Smooth muscle cell (in vitro differentiated cells): ENCODE data around the gene MAJIN. TPM values are rescaled to one million over a fixed set of nuclear protein-coding genes. Genes with fewer than 3 reads are reported as not detected.
A peak's percentile ranks its signal among the peaks of the same experiment; 100 is the strongest.

Experiments used
- DNase-seq: peaks from one replicate; lab custom pipeline; 2025; ENCODE audit not compliant: unreplicated experiment; lab: John Stamatoyannopoulos, UW
- H2AFZ ChIP-seq: fragments of 200-600 bp; sonication (generic); 2 replicates; pipeline ENCODE4 v1.6.0; 2016; ENCODE audit warnings: antibody characterized with exemption, low read depth, mild to moderate bottlenecking
- H3F3A ChIP-seq: fragments of 200-600 bp; sonication (generic); 2 replicates; pipeline ENCODE4 v1.6.0; 2017; ENCODE audit warnings: antibody characterized with exemption, low read depth
- H3K27ac ChIP-seq: fragments of 200-600 bp; sonication (generic); 2 replicates; pipeline ENCODE4 v1.5.1; 2016; ENCODE audit warnings: low read depth, mild to moderate bottlenecking
- H3K27me3 ChIP-seq: fragments of 200-600 bp; sonication (generic); 2 replicates; pipeline ENCODE4 v1.6.1; 2016; ENCODE audit warnings: low read depth, mild to moderate bottlenecking
- H3K36me3 ChIP-seq: fragments of 200-600 bp; sonication (generic); 2 replicates; pipeline ENCODE4 v1.5.1; 2016; ENCODE audit warnings: low read depth
- H3K4me1 ChIP-seq: fragments of 200-600 bp; sonication (generic); 2 replicates; pipeline ENCODE4 v1.5.1; 2016; ENCODE audit warnings: low read depth
- H3K4me2 ChIP-seq: fragments of 200-600 bp; sonication (generic); 2 replicates; pipeline ENCODE4 v1.6.0; 2016; ENCODE audit warnings: mild to moderate bottlenecking
- H3K4me3 ChIP-seq: fragments of 200-600 bp; sonication (generic); 2 replicates; pipeline ENCODE4 v1.5.1; 2016; ENCODE audit warnings: mild to moderate bottlenecking
- H3K79me2 ChIP-seq: fragments of 200-600 bp; sonication (generic); 2 replicates; pipeline ENCODE4 v1.6.0; 2016; ENCODE audit warnings: low read depth, mild to moderate bottlenecking
- H3K9ac ChIP-seq: fragments of 200-600 bp; sonication (generic); 2 replicates; pipeline ENCODE4 v1.6.0; 2016; ENCODE audit warnings: low read depth
- H3K9me3 ChIP-seq: fragments of 200-600 bp; sonication (generic); replicated peaks from 2 replicates; pipeline ENCODE4 v1.5.1; 2016; ENCODE audit warnings: low read depth
- H4K20me1 ChIP-seq: fragments of 200-600 bp; sonication (generic); 2 replicates; pipeline ENCODE4 v1.6.0; 2016; ENCODE audit warnings: low read depth
- WGBS: methylation state at CpG from one replicate; pipeline ENCODE4 v1.1.7; 2016; ENCODE audit warnings: low lambda C conversion rate; 5-methylcytosine and 5-hydroxymethylcytosine counted together
- polyA plus RNA-seq: library from polyadenylated mRNA; unstranded; fragments of >200 nt; fragmentation: Nextera tagmentation; extraction: Ambion mirVana; gene quantifications from 2 replicates; pipeline ENCODE4 v1.2.1, GENCODE V29; 2016
- total RNA-seq: library from RNA; depleted of rRNA; stranded (reverse); fragments of >200 nt; gene quantifications from 2 replicates; pipeline ENCODE4 v1.2.3, GENCODE V29; 2014
- TF ChIP-seq, protein P1 (sequence below): fragments of 200-600 bp; sonication (generic); IDR thresholded peaks from 2 replicates; pipeline ENCODE4 v1.5.1; 2017; ENCODE audit warnings: borderline replicate concordance, mild to moderate bottlenecking, antibody characterized with exemption; ENCODE audit not compliant: insufficient read depth, poor library complexity, severe bottlenecking

MAJIN gene
- total and polyA plus RNA-seq, 2 experiments from 2014 or later = not detected

DNA sequence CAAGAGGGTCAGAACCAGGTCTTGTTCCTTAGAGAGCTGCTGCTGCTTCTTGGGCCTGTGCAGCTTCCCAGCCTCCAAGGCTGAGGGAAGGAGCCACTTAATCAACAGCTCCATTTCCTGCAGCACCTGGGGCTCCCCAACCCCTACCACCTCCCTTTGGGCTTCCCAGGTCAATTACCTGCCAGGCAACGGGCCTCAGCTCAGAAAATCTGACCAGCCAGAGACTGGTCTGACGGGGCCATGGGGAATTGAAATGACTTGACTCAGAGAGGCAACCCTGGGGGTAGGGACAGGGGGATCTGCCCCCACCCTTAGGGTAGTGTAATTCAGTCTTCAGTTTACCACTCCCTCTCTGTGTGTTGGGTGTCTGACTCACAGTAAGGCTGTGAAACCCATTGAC is 4.7 kb upstream of the MAJIN start:
- Histone ChIP-seq H3K9ac (no peak overlapping the region), H3K4me1 (no peaks in the 10 kb centered on the region), H3K4me2 (no peak overlapping the region), H3K9me3 (no peaks in the 10 kb centered on the region), H3K27ac (no peak overlapping the region), H4K20me1 (no peaks in the 10 kb centered on the region), H3K36me3 (no peaks in the 10 kb centered on the region), H3K79me2 (no peaks in the 10 kb centered on the region), H3F3A (no peaks in the 10 kb centered on the region), H3K4me3 (no peak overlapping the region), H2AFZ (no peak overlapping the region), H3K27me3 (no peaks in the 10 kb centered on the region)
- TF ChIP-seq, protein P1, sequence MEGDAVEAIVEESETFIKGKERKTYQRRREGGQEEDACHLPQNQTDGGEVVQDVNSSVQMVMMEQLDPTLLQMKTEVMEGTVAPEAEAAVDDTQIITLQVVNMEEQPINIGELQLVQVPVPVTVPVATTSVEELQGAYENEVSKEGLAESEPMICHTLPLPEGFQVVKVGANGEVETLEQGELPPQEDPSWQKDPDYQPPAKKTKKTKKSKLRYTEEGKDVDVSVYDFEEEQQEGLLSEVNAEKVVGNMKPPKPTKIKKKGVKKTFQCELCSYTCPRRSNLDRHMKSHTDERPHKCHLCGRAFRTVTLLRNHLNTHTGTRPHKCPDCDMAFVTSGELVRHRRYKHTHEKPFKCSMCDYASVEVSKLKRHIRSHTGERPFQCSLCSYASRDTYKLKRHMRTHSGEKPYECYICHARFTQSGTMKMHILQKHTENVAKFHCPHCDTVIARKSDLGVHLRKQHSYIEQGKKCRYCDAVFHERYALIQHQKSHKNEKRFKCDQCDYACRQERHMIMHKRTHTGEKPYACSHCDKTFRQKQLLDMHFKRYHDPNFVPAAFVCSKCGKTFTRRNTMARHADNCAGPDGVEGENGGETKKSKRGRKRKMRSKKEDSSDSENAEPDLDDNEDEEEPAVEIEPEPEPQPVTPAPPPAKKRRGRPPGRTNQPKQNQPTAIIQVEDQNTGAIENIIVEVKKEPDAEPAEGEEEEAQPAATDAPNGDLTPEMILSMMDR = no peak
- whole genome bisulfite sequencing = 71% methylated on average over 2 of the region's 2 CpGs
- DNase-seq = no peak

DNA sequence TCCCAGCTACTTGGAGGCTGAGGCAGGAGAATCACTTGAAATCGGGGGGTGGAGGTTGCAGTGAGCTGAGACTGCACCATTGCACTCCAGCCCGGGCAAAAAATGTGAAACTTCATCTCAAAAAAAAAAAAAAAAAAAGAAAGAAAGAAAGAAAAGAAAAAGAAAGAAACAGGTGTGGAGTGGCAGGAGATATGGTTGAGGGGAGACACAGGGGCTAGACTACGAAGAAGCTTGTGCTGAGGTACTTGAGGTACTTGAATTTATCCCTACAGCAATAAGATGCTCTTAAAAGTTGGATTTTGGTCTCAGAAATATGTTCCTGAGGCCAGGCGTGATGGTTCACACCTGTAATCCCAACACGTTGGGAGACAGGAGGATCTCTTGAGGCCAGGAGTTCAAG is 2.2 kb upstream of the MAJIN start:
- no peaks in the 10 kb centered on the region for H4K20me1 ChIP-seq
- no peak overlapping the region for H3K27ac ChIP-seq
- no peak overlapping the region for H3K4me3 ChIP-seq
- no peak for DNase-seq
- H3K4me2 ChIP-seq = no peak overlapping the region
- H3K79me2 ChIP-seq = no peaks in the 10 kb centered on the region
- H3K36me3 ChIP-seq = no peaks in the 10 kb centered on the region
- no peaks in the 10 kb centered on the region for H3K27me3 ChIP-seq
- TF ChIP-seq, protein P1 = no peak
- H2AFZ ChIP-seq = no peak overlapping the region
- H3K9ac ChIP-seq = no peak overlapping the region
- H3F3A ChIP-seq = peaks cover 3% of the 10 kb centered on the region
- WGBS = 76% methylated on average over 5 of the region's 5 CpGs
- H3K4me1 ChIP-seq = no peaks in the 10 kb centered on the region
- no peaks in the 10 kb centered on the region for H3K9me3 ChIP-seq

DNA sequence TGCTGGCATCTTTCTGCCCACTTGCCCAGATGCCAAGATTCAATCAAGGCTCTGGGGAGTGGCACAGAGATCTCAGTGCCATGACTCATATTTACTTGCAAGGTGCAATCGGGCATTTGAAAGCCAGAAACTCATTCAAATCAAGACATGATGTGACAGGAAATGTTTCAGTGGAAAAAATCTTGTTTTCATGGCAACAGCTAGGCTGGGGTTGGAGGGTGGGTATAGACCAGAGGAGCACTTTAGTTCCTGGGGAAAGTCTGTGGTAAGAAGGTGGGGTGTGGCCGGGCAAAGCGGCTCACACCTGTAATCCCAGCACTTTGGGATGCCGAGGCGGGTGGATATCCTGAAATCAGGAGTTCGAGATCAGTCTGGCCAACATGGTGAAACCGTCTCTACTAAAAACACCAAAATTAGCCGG is 1.2 kb downstream of the MAJIN start:
- Histone ChIP-seq H3F3A (peaks cover 3% of the 10 kb centered on the region), H3K4me3 (no peak overlapping the region), H3K27me3 (no peaks in the 10 kb centered on the region), H3K36me3 (no peaks in the 10 kb centered on the region), H3K9ac (no peak overlapping the region), H2AFZ (no peak overlapping the region), H3K27ac (no peak overlapping the region), H3K79me2 (no peaks in the 10 kb centered on the region), H3K9me3 (no peaks in the 10 kb centered on the region), H3K4me2 (no peak overlapping the region), H3K4me1 (no peaks in the 10 kb centered on the region), H4K20me1 (no peaks in the 10 kb centered on the region)
- DNase-seq = no peak
- 93% methylated on average over 8 of the region's 8 CpGs for WGBS
- TF ChIP-seq, protein P1 = no peak

DNA sequence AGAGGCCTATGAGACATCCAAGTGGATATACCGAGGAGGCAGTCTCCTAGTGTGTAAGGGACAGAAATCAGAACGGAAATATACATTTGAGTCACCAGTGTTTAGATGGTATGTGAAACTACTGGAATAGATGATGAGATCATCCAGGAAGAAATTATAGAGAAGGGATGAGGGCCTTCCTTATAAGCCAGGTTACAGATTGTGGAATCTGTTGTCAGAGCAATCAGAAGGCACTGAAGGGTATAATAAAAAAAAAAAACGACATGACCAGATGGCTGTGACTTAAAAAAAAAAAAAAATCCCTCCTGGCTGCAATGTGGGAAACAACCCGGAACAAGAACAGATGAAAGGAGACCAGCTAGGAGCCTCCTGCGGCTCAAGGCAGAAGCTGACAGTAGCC is 2.7 kb downstream of the MAJIN start:
- no peaks in the 10 kb centered on the region for H3K36me3 ChIP-seq
- peaks cover 3% of the 10 kb centered on the region for H3F3A ChIP-seq
- H3K79me2 ChIP-seq = no peaks in the 10 kb centered on the region
- no peak overlapping the region for H3K4me2 ChIP-seq
- peak overlapping the region; percentile 51 for H3K27ac ChIP-seq
- no peaks in the 10 kb centered on the region for H3K27me3 ChIP-seq
- DNase-seq = no peak
- TF ChIP-seq, protein P1 = no peak
- no peak overlapping the region for H2AFZ ChIP-seq
- no peaks in the 10 kb centered on the region for H3K4me1 ChIP-seq
- no peak overlapping the region for H3K9ac ChIP-seq
- WGBS = 54% methylated on average over 5 of the region's 5 CpGs
- H3K4me3 ChIP-seq = no peak overlapping the region
- no peaks in the 10 kb centered on the region for H4K20me1 ChIP-seq
- no peaks in the 10 kb centered on the region for H3K9me3 ChIP-seq
